ENCODE results near the gene TGFBR1. TPM values are rescaled to one million over a fixed set of nuclear protein-coding genes. Genes with fewer than 3 reads are reported as not detected.

TGFBR1 gene
- total RNA-seq, 1 experiment from 2014 or later = 31.8 TPM

- no peaks in the 10 kb centered on the region for H3K27me3 ChIP-seq (replicated peaks; ENCODE audit: control insufficient read depth, insufficient read depth, low read length)
- H3K9me3 Mint-ChIP-seq (ENCODE audit: unreplicated experiment) = no peaks in the 10 kb centered on the region
- H3K4me1 Mint-ChIP-seq (ENCODE audit: low read depth, unreplicated experiment) = peaks cover 17% of the 10 kb centered on the region
- H3K4me3 Mint-ChIP-seq (ENCODE audit: unreplicated experiment) = no peak overlapping the region
- H3K4me1 ChIP-seq = peaks cover 11% of the 10 kb centered on the region
- intact Hi-C loops (cut with micrococcal nuclease; ENCODE audit: unreplicated experiment) = loop anchor here (5.0 to 10.0 kb wide), 5 partner anchors 41 to 1414 kb away; partner anchors contain the start of genes ALG2, NR4A3 and SEC61B
- H3K27me3 Mint-ChIP-seq (ENCODE audit: insufficient read depth, unreplicated experiment) = no peaks in the 10 kb centered on the region
- no peaks in the 10 kb centered on the region for H3K9me3 ChIP-seq
- H3K36me3 ChIP-seq (ENCODE audit: control insufficient read depth, insufficient read depth, low read length) = no peaks in the 10 kb centered on the region
- no peak overlapping the region for H3K27ac Mint-ChIP-seq (ENCODE audit: unreplicated experiment)
- CTCF ChIA-PET = no interaction called here
- DNase-seq = no peak
- H3K36me3 Mint-ChIP-seq (ENCODE audit: insufficient read depth, unreplicated experiment) = no peaks in the 10 kb centered on the region
- no peak overlapping the region for H3K4me3 ChIP-seq (ENCODE audit: low read depth, low read length)
- no TSS peak for BruUV-seq (replicated peaks)
- POLR2A ChIA-PET = no interaction called here
- TF ChIP-seq CTCF (IDR thresholded peaks at IDR 0.05; ENCODE audit: insufficient read depth in 1 of 2, low read depth in 1 of 2, low read length in 1 of 2, severe bottlenecking in 1 of 2, unreplicated experiment in 1 of 2) = no peak
These were observed 76.3 kb downstream of the TGFBR1 start for GRCh38 chr9:99181206-99181605.

- no peaks in the 10 kb centered on the region for H3K36me3 ChIP-seq (ENCODE audit: control insufficient read depth, insufficient read depth, low read length)
- peaks cover 13% of the 10 kb centered on the region for H3K4me1 Mint-ChIP-seq (ENCODE audit: low read depth, unreplicated experiment)
- H3K4me3 ChIP-seq (ENCODE audit: low read depth, low read length) = no peak overlapping the region
- CTCF ChIA-PET = no interaction called here
- H3K27me3 Mint-ChIP-seq (ENCODE audit: insufficient read depth, unreplicated experiment) = peaks cover 3% of the 10 kb centered on the region
- H3K9me3 ChIP-seq = no peaks in the 10 kb centered on the region
- no peaks in the 10 kb centered on the region for H3K9me3 Mint-ChIP-seq (ENCODE audit: unreplicated experiment)
- TF ChIP-seq CTCF (IDR thresholded peaks at IDR 0.05; ENCODE audit: insufficient read depth in 1 of 2, low read depth in 1 of 2, low read length in 1 of 2, severe bottlenecking in 1 of 2, unreplicated experiment in 1 of 2) = no peak
- H3K27me3 ChIP-seq (replicated peaks; ENCODE audit: control insufficient read depth, insufficient read depth, low read length) = no peaks in the 10 kb centered on the region
- H3K4me1 ChIP-seq = peaks cover 11% of the 10 kb centered on the region
- no peak overlapping the region for H3K27ac Mint-ChIP-seq (ENCODE audit: unreplicated experiment)
- BruUV-seq (replicated peaks) = no TSS peak
- no peaks in the 10 kb centered on the region for H3K36me3 Mint-ChIP-seq (ENCODE audit: insufficient read depth, unreplicated experiment)
- POLR2A ChIA-PET = no interaction called here
- intact Hi-C loops (cut with micrococcal nuclease; ENCODE audit: unreplicated experiment) = loop anchor here (5.0 to 10.0 kb wide), 5 partner anchors 41 to 1413 kb away; partner anchors contain the start of genes ALG2, NR4A3 and SEC61B
- H3K4me3 Mint-ChIP-seq (ENCODE audit: unreplicated experiment) = no peak overlapping the region
- no peak for DNase-seq
These were observed 76.7 kb downstream of the TGFBR1 start for GRCh38 chr9:99181621-99182020.

- Histone ChIP-seq H3K4me1 (peaks cover 11% of the 10 kb centered on the region), H3K9me3 (no peaks in the 10 kb centered on the region), H3K27me3 (replicated peaks; ENCODE audit: control insufficient read depth, insufficient read depth, low read length) (no peaks in the 10 kb centered on the region), H3K36me3 (ENCODE audit: control insufficient read depth, insufficient read depth, low read length) (no peaks in the 10 kb centered on the region), H3K4me3 (ENCODE audit: low read depth, low read length) (no peak overlapping the region)
- H3K27me3 Mint-ChIP-seq (ENCODE audit: insufficient read depth, unreplicated experiment) = peaks cover 8% of the 10 kb centered on the region
- H3K27ac Mint-ChIP-seq (ENCODE audit: unreplicated experiment) = no peak overlapping the region
- no peaks in the 10 kb centered on the region for H3K36me3 Mint-ChIP-seq (ENCODE audit: insufficient read depth, unreplicated experiment)
- intact Hi-C loops (cut with micrococcal nuclease; ENCODE audit: unreplicated experiment) = loop anchor here (5.0 to 10.0 kb wide), 5 partner anchors 40 to 1412 kb away; partner anchors contain the start of genes ALG2, NR4A3 and SEC61B
- BruUV-seq (replicated peaks) = no TSS peak
- no peak for DNase-seq
- peaks cover 9% of the 10 kb centered on the region for H3K4me1 Mint-ChIP-seq (ENCODE audit: low read depth, unreplicated experiment)
- CTCF ChIA-PET = no interaction called here
- no peaks in the 10 kb centered on the region for H3K9me3 Mint-ChIP-seq (ENCODE audit: unreplicated experiment)
- no peak for TF ChIP-seq CTCF (IDR thresholded peaks at IDR 0.05; ENCODE audit: insufficient read depth in 1 of 2, low read depth in 1 of 2, low read length in 1 of 2, severe bottlenecking in 1 of 2, unreplicated experiment in 1 of 2)
- no peak overlapping the region for H3K4me3 Mint-ChIP-seq (ENCODE audit: unreplicated experiment)
- POLR2A ChIA-PET = no interaction called here
These were observed 77.4 kb downstream of the TGFBR1 start for GRCh38 chr9:99182356-99182755.
